Endometrium (tissue), 2 donors: Measurements from ENCODE around the gene ESPNL.

ENCODE experiments used
- FAIRE-seq: peaks from 2 replicates; lab custom pipeline; 2012; peaks lifted over from hg19 to GRCh38; lab: Jason Lieb, UNC
- donor health status: control.
- donor health status: control.

The ESPNL gene

DNA sequence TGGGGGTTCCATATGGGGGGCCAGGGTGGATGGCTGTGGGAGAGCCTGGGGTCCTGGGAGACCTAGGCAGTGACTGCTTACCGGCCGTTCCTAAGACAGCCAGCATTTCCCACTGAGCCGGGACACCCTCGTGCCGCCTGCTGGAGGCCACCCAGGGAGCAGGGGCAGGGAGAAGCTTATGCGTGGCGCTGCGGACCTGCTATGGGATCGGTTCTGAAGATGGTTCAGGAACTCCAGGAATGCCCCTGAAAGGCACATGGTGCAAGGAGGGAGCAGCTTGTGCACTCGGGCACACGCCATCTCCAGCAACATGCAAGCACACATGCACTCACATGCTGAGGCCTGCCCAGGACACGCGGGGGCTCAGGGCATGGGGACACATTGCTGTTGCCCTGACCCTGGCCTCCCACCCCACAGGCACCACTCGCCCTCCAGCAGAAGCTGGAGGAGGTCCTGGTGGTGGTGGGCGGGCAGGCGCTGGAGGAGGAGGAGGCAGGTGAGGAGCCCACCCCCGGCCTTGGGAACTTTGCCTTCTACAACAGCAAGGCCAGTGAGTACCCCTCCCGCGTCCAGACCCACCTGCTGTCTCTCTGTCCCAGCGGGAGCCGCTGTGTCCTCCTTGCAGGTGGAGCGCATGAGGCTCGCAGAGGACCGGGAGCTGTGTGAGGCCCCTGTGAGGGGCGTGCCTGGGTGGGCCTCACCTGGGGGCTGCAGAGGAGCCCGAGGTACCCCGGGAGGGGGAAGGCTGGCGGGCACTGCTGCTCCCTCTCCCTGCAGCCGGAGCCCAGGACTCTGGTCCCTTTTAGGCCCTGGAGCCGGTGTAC is 42.5 kb downstream of the ESPNL start:
- no peak for FAIRE-seq

DNA sequence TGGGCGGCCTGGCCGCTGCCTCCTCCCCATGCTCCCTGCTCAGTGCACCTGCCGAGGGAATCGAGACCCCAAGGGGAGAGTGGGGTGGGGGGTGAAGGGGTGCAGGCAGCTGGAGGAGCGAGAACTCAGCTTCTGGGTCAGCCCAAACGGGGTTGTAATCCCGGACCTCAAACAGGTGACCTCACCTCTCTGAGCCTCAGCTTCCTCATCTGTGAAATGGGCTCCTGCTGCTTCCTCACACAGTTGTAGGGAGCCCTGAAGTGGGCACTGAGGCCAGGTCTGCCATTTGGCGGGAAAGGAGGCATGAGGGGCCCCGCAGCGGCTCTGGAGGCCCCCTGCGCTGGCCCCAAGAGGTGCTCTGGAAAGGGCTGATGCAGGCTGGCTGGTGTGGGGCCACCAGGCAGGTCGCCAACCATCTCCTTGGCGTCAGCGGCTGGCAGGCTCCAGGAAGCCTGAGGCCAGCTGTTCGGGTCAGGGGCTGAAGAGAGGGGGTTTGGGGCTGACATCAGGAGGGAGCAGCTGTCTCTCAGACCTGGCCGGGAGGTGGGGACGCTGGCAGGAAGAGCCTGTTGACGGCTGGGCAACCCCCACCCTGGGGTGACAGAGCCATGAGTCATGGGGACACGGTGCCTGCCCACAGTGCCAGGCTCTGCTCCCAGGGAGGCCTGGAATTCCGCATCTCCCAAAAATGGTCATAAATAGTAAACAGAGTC is 43.3 kb downstream of the ESPNL start:
- no peak for FAIRE-seq

DNA sequence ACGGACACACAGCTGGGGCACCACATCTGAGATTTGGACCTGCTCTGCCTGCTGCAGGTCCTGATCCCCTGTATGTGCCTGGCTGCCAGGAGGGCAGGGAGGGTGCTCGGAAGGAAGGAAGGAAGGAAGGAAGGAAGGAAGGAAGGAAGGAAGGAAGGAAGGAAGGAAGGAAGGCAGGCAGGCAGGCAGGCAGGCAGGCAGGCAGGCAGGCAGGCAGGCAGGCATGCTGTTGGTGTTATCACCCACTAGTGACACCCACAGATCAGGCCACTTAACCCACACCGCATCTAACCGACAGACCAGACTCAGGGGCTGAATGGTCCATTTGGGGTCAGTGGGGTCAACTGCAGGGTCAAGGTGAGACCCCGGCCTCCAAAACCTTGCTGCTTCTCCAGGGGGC is 44.1 kb downstream of the ESPNL start:
- FAIRE-seq, result no peak

DNA sequence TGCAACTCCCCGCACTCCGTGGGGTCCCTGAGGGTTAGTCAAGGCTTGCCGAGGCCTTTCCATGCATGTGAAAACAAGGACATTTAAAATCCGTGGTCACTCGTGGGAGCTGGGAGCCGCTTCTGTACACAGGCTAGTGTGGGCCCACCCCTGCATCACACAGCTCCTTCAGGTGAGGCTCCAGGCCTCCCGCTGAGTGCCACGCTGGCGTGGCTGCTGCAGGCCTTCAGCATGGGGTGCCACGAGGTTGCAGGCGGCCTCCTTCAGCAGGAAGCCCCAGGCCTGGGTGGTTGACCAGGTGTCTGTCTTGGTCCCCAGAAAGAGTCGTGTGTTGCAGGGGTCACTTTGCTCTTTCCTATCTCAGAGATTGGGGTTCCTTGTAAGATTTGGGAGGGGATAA is 44.9 kb downstream of the ESPNL start:
- no peak for FAIRE-seq

DNA sequence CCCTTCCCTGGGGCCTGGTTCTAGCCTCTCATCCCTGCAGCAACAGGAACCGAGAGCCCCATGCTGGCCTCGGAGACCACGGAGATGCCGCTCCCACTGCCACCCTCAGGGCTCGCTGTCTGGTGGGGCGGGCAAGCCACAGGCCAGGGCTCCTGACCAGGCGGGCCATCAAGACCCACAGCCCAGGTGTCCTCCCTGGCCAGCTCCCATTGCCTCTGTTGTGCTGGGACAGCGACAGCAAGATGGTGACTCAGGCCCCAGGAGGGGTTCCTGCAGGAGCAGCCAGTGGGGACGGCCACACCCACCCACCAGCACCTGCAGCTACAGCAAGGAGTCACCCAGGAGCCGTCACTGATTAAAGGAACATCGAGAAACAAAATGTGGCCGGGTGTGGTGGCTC is 45.7 kb downstream of the ESPNL start:
- FAIRE-seq, result no peak

DNA sequence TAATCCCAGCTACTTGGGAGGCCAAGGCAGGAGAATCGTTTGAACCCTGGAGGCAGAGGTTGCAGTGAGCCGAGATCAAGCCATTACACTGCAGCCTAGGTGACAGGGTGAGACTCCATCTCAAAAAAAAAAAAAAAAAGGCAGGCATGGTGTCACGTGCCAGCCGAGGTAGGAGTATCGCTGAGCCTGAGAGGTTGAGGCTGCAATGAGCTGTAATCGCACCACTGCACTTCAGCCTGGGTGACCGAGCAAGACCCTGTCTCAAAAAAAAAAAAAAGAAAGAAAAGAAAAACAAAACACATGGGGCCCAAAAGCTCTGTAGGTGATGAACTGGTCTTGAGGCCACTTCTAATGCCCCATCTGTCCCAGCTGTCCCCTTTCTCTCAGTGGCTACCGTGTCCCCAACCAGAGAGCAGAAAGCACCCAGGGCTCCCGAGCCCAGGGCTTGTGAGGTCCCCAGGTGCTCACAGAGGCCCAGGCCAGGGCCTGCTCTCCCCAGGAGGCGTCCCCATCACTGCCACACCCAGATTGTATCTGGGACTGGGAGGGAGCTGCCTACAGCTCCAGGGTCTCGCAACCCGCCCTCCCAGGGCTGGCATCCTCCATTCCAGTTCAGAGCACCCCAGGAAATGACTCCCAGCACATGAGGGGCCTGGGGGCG is 46.9 kb downstream of the ESPNL start:
- FAIRE-seq, result no peak

DNA sequence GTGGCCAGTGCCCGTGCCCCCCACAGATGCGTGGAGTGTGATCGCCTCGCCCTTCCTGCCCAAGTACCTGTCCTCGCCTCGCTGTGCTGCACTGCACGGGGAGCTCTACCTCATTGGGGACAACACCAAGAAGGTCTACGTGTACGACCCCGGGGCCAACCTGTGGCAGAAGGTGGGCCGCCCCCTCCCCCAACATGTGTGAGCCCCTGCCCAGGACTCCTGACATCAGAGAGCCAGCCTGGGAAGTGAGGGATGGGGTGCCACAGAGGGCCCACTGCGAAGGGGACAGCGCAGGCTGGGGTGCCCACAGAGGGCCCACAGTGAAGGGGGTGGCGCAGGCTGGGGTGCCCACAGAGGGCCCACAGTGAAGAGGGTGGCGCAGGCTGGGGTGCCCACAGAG is 48.8 kb downstream of the ESPNL start:
- FAIRE-seq, result no peak

DNA sequence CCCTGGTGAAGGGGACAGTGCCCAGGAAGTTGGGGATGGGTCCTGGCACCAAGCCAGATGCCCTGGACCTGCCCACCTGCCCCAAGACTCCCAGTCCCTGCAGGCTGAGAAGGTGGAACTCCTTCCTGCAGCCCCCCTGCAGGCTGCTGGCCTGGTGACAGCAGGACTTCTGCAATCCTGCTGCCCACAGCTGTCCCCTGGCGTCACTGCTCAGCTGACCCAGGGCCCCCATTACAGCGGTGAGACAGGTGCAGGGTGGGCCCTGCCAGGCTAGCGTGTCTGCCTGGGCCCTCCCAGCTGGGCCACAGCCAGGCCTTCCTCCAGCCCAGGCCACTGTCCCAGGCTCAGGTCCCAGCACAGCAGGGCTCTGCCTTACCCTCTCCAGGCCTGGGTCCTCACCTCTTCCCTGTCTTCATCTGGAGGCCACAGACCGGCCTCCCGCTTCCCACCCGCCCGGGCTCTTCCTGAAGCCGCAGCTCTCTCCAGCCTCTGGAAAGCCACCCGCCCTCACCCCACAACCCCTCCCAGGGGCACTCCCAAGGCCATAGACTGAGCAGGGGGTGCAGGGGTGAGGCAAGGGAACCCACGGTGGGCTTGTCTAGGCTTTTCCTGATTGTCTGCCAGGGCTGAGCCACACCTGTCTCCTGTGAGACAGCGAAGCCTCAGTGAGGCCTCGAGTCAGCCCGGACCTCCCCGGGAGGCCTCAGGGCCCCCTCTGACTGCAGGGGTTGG is 49.9 kb downstream of the ESPNL start:
- no peak for FAIRE-seq

DNA sequence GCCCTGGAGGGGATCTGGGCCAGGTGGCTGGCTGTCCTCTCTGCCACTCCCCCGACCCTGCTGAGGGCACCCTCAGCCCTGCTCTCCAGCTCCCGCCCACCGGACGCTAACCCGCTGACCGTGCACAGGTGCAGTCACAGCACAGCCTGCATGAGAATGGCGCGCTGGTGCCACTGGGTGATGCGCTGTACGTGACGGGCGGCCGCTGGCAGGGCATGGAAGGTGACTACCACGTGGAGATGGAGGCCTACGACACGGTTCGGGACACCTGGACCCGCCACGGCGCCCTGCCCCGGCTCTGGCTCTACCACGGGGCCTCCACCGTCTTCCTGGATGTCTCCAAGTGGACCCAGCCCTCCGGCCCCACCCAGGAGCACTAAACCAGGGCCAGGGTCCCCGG is 50.5 kb downstream of the ESPNL start:
- FAIRE-seq, result no peak

DNA sequence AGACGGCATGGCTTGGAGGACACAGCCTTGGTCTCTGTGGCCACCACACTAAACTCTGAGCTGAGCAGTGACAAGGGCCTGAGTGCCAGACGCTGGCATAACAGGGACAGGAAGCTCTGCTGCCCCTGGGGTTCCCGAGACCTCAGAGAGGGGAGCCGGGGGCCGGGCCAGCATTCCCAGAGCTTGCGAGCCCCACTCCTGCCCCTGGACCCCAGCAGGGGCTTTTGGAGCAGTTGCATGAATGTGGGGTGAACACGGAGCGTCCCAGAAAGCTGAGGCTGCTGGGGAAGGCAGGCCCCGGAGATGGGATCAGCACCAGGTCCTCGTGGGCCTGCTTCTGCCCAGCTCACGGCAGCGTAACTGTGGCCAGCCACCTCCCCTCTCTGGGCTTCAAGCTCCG is 51.1 kb downstream of the ESPNL start:
- FAIRE-seq, result no peak

DNA sequence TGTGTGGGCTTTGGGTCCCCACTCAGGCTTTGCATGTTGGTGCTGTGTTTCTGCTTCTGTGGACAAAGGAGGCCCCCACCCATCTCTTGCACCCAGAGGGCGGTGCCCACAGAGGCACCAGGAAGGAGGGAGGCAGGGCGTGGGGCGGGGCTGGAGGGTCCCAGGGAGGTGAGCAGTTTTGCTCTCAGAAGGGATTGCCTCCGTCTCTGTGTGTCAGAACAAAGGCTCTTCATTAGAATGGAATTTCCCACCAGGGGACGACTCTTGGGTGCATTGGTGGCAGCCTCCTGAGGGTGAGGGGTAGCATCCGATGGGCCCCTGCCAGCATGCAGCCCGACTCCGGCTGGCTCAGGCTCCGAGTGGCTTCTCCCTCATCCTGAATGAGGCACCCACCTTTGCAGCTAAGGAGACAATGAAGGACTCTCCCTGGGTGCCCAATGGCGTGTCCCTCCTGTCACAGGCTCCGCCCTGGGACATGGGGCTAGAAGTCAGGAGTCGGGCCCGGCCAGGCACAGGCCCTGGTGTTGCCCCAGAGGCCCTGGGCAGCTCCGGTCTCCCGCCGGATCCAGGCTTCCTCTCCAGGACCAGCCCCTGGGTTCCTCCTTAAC is 51.6 kb downstream of the ESPNL start:
- no peak for FAIRE-seq

DNA sequence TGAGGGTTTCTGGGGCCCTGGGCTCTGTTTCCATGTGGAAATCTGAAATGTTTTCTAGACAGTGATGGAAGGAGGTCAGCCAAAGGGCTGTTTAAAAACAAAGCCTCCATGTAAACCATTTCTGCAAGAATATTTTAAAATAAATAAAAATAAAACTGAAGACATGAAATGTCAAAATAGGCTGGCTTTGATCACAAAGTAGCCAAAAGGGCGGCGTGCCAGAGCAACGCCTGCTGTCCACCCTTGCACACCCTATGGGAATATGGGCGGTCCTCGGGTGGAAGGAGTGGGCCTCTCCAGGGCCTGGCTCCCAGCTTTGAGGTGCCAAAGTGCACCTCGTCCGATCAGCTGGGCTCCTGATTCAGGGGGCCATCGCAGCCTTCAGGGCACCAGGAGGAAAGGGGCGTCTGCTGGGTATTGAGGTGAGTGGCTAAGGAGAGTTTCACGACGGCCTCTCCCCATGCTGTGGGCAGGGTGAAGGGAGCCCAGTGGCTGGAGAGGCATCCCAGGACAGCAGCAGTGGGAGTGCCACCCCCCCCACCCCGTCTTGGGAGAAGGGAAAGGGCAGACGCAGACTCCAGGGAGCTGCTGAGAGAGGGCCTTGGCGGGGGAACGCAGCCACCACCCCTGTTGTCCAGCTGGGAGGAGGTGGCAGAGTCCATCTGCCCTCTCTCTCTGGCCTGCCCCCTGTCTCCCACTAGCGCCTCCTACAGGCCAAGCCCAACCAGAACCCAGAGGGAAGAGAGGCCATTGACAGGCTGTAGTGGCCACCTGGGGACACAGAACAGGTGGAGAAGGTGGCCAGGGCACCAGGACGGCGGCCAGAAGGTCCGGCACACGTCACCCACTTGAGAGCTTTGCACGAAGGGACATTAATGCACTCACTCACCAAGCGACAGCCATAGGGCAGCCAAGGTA is 52.9 kb downstream of the ESPNL start:
- FAIRE-seq, result no peak

DNA sequence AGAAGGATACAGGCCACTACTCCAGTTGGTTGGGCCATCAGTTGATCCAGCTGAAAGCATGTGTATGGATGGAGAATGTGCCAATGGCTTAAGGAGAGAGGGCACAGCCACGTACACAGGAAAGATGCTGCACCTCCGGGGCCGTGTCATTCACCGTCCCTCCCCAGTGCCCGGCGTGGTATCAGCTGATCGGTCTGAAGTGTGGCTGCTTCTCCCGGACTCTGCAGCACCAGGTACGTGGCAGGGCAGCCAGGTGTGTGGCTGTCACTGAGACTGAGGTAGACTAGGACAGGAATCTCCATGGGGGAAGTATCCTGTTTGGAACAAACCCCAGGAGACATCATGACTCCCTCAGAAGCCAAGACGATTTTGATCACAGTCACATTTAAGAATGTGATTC is 54.4 kb downstream of the ESPNL start:
- FAIRE-seq, result no peak

DNA sequence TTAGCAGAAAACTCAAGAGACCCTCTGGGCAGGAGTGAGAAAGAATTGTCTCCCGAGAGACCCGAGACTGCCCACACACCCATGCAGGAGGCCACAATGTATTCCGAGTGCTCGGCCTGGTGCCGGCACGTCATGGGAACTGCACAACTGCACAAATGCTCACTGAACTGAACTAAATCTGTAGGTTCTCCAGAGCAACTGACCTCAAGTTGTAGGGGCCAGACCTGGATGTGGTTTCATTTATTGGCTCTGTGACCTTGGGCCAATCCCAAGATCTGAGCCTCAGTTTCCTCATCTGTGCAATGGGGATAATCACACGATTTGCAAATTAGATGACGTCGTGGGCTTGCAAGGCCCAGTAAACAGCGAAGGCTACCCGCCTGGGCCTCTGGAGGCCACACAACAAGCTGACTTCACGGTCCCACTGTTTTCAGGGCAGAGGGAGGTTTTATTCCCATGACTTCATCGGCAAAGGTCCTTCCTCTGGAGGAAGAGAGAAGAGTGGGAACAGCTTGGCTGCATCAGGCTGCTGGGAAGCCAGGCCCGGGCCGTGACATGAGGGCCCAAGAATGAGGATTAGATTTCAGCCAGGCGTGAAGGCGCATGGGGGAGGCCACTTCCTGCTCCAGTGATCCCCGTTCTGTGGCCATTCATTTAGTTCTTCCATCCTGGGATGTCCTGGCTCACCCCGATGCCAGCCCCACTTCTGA is 55.1 kb downstream of the ESPNL start:
- no peak for FAIRE-seq

DNA sequence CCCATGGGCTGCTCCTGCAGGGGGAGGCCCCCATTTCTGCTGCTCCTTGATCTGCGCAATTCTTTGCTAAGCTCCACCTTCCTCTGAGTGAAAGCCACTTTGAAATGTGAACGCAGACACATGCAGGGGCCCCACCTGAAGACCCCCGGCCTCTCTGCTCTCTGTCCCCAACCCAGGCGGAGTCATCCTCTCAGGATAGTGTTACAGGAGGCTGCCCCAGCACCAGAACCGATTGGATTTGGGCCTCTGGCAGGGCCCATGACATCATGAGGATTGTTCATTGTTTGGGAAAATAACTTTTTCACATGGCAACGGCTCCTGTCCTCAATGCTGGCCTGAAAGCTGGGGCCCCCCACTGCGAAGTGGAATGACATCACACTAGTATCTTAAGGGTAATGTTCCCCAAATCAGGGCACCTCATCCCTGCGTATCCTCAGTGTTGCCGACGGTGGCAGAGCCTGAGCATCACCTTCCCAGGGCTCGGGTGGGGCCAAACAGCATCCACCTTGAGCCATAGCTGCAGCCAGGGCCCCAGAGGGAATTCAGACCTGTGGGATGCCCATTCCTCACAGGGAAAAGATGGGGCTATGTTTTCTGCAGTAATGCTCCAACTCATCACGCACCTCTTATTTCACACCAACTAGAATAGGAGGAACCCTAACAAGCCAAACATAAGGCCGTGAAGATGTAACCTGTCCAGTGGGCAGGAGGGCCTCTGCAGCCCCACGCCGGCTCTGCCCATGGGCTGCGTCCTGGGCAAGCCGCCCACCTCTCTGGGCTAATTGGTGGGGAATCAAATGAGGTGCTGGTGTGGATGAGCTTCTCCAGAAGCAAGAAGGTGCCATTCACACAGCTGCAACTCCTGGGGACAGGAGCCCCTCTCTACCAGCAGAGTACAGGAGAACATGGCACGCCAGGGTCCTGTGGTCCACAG is 55.9 kb downstream of the ESPNL start:
- no peak for FAIRE-seq

DNA sequence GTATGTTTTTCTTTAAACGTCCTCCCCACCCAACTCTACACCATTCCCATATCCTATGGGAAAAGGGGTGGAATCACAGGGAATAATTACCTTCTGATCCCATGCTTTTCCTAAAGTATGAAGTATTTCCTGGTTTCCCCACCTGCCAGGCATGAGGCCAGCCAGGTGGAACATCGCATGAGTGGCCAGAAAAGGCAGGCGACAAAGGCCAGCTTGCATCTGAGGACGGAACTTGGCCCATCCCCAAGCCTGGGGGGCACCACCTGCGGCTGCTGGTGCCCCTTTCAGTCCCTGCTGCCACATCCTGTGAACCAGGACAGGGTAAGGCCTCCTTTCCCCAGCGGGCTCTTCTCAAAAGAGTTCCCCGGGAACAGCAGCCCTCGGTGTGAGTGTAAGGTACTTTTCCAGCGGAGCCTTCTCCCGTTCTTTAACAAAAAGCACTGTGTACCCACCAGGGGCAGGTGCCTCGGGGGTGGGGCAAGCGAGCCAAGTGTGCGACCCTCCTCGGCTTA is 57.4 kb downstream of the ESPNL start:
- FAIRE-seq, result no peak

DNA sequence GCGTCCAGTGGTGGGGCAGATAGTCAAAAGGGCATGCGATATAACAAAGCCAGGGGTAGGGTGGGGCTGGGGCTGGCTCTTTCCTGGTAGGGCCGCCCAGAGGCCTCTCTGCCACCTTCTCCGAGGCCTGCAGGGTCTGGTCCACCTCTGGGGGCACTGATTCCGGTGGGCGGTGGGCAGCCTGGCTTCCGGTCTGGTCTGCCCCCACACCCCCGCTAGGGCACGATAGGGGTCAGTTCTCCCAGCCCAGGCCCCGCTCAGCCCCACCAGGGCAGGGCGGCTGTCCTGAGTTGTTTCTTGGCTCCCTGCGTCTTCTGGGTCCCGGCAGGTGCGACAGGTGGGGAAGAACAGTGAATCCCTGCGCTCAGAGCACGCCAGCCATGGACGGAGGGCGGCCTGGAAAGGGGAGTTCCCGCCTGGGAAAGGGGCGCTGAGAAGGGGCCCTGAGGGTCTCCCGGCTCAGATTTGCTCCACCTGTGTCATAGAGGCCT is 57.9 kb downstream of the ESPNL start:
- no peak for FAIRE-seq

DNA sequence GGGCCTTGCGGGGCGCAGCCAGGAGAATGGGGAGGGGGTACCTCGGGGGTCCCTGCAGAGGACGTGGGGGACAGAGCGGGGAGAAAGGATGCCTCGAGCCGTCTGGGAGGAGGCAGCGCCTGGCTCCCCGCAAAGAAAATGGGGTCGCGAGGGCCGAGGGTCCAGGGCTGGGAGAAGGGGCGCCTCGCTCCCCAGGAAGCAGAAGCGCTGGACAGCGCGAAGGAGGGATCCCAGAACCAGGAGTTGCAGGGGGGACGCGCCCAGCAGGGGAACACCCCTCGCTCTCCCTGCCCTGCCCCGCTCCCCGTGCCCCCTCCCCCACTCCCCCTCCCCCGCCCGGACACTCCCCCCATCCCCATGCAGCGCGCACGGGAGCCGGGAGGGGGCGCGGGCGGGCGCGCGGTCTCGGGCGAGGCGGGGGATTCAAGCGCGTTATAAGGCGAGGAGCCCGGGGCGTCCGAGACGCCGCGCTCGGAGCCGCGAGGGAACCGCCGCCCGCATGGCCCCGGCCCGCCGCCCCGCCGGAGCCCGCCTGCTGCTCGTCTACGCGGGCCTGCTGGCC is 58.5 kb downstream of the ESPNL start, which contains the start of gene ERFE:
Gene ERFE (plus strand): TSS at position 462 of the 562 bp plus-strand sequence. CDS start 38 bp downstream, at position 500.
- FAIRE-seq, result no peak
